GM21515 (cell line): ENCODE results near the gene LDHD.

Source experiments
- ATAC-seq: cut with Tn5 transposase; IDR thresholded peaks from one replicate; pipeline ENCODE4 v1.9.1; 2021; ENCODE audit not compliant: unreplicated experiment

Gene LDHD

DNA sequence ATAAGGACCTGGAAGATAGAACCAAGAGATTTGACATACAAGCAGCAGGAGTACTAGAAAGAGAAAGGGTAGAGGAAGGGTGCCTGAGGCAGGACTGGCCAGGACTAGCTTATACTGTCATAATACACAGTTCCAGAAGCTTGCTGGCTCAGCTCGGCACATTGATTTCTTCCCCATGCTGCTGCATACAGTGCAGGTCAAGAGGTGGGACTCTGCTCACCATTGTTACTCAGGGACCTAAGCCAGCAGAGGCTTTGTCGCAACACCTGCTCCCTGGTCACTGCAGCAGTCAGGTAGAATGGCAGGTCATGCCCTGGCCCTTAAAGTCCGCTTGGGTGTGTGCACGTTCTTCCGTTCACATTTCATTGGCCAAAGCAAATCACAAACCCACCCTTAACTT is 32.8 kb downstream of the LDHD start:
- no peak for ATAC-seq

DNA sequence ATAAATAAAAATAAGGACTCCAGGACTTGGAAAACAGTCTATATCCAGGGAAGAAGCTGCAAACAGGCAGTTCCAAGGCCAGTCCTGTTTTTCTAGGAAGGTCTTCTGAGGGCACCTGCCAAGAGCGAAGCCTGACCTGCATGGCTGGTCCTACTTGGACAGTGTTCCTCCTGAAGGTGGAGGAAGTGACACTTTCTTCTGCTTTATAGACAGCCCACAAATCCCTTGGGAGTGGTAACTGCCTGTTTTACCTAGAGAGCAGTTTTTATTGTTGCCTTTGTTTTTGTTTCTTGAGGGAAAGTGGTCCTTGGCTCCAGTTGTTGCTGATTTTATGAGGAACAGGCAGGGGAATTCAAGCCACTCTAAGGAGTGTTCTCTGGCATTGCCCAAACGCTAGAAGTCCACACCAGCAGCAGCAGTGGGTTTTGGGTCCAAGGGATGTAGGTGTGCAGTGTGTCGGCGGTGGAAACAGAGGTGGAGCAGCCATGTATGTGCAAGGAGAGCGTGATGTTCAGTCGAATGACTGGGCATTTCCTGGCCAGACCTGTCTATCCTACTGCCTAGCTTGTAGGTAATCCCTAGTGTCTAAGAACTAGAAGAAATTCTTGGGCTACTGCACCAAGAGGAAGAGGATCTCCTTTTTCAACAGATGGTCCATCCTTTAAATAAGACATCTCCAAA is 35.3 kb downstream of the LDHD start:
- ATAC-seq, result no peak

DNA sequence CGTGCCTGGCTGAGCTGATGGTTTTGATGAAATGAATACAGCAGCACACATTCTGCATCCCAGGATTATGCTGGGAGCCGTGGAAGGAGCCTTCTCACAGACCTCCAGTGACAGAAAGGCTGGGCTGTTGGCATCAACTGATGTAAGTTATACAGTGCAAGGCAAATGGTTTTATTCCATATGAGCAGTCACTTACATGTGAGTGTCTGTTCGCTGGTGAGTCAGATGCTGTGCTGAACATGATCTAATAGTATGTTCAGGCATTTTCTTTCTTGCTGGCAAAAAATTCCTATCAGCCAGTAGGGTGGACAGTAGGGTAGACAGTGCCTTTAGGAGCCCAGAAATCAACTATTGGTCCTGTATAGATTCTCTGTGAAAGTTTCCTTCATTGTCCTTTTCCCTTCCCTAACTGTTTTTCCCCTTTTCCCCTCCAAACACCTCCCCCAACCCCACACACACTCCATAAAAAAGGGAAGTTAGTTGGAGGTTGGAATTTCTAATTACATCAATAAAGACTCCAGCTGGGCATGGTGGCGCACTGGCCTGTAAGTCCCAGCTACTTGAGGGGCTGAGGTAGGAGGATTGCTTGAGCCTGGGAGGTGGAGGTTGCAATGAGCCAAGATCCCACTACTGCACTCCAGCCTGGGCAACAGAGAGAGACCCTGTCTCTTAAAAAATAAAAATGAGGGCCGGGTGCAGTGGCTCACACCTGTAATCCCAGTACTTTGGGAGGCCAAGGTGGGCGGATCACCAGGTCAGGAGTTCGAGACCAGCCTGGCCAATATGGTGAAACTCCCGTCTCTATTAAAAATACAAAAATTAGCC is 36.2 kb downstream of the LDHD start:
- ATAC-seq, result no peak

DNA sequence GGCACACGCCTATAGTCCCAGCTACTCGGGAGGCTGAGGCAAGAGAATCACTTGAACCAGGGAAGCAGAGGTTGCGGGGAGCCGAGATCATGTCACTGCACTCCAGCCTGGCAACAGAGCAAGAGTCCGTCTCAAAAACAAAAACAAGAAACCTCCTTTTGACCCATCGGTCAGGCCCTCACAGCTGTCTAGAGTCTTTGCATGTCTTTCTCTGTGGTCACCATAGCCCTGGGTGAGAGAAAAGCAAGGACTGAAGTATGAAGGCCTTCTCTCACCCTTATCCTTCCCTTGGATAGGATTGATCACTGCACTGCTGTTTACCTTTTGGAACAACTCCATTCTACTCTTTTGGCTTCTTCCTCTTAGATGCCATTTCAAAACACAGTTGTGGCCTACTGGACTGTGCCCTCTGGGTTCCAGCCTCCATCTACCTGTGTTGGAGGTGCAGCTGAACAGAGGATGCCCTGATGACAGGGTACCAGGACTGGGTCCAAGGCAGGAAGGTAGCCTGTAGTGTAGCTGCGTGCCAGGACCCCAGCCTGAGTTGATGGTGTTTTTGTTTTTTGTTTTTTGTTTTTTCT is 37.1 kb downstream of the LDHD start:
- ATAC-seq, result no peak

GRCh38 chr16:75078886-75079285 is 37.7 kb downstream of the LDHD start:
- ATAC-seq, result no peak

DNA sequence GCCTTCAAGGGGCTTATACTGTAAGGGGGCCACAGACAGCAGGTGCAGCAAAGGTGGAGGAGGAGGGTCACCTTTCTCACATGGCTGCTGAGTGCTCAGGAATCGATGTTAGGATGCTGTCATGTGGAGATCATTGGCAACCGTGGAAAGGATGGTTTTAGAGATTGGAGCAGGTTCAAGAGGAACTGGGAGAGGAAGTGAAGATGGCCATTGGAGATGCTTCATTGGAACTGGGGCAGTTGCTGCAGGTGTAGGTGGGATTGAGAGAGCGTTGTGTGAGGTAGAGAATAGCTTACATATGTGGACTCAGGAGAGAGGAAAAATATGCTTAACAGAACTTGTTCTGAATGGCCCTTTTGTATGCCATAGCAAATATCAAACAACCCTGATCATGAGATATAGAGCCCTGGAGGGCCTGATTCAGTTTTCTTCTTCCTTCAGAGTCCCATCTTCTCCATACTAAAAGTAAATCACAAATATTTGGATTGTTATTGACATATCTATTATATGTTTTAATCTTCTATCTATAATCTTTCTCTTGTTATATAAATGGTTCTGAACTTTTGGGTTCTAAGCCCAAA is 40.8 kb downstream of the LDHD start:
- peak; percentile 11 for ATAC-seq

DNA sequence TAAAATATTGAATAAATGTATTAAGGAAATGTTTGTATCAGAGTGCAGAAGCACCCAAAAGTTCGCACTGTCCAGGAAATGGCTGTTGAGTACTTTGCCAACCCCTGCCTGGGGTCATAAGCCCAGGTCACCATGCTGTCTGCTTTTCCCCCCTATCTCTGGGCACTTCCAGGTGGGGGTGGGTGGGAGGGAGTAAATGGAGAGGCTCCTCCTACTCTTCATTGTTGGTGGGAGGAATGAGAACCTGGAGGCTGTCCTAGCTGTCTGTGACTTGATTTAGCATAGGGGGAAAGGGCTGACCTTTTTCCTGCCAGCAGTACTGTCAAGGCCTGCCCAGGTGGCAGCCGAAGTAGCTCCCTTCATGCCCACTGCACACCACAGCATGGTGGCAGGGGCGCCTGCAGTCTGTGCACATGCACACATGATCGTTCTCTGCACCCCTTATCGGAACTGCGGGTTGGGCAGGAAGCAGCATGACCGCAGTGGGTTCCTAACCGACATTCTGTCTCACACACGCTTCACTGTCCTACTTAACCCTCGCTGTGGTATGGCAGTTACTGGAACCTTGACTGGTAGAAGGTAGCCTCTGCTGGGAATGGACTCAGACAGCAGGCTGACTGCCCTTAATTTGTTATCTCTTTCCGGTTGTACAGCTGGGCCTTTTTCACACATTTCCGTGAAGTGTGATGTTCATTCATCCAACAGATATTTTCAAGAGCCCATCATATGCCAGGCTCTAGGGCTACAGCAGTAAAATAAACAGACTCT is 41.5 kb downstream of the LDHD start:
- ATAC-seq, result peak; percentile 92

- no peak for ATAC-seq
These were observed 42.2 kb downstream of the LDHD start for GRCh38 chr16:75074304-75074793.

GRCh38 chr16:75073545-75074303 is 42.9 kb downstream of the LDHD start:
- no peak for ATAC-seq

DNA sequence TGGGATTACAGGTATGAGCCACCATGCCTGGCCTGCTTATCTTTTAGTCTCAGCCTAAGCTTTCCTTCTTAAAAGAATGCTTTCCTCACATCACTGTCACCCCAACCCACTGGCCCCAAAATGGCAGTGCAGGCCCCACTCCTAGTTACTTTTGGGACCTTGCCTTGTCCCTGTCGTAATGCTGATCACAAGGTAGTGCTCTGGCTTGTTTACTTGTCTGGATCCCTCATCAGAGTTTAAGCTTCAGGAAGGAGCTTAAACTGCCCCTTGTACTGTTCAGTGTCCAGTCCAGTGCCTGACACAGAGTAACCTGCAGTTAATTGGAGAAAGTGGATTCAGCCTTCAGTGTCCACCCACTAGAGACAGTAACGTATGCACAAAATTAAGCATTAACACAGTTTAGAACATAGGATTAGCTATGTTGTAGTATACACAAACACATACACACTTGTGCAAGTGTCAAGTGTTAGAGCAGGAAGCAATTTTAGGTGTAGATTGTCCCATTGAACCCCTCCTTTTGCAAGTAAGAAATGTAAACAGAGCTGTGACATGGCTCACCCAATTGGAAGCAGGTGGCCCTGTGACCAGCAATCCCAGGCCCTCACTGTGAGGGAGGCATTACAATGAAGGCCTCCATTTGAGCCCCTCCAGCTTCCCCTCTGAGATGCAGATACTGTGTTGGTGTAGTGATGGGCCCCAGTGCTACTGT is 44.2 kb downstream of the LDHD start:
- ATAC-seq, result no peak

GRCh38 chr16:75071621-75072020 is 45.0 kb downstream of the LDHD start:
- no peak for ATAC-seq

DNA sequence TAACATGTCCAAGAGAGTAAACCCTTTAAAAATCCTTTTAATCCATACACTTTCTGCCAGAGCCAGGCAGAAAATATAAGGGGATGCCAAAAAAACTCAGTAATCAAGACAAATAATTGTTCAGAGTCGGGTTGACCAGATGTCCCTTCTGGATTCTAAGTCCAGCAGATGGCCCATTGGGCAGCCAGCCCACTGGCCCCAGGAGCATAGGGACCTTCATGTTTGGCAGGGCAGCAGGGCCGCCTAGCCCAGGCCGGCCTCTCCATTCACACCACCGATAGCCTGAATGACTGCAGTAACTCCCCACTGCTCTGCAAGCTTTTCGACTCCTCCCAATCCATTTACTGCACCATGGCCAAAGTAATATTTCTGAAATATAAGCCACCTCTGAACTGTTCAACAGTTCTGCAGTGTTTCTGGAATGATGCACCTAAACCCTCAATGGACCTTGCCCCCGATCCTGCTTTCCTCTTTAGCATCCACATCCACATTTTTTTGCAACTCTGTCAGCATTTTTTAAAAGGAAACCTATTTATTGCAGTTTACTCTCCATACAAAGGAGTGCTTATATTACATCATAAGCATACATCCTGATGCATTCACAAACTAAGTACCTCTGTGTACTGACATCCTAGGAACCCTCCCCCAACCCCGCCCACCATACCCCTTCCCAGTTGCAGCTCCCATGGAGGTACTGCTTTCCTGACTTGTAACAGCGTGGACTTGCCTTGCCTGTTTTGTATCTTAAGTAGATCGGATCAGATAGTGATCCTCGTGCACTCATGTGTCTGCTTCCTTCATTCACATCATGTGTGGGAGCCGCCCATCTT is 46.4 kb downstream of the LDHD start:
- no peak for ATAC-seq

DNA sequence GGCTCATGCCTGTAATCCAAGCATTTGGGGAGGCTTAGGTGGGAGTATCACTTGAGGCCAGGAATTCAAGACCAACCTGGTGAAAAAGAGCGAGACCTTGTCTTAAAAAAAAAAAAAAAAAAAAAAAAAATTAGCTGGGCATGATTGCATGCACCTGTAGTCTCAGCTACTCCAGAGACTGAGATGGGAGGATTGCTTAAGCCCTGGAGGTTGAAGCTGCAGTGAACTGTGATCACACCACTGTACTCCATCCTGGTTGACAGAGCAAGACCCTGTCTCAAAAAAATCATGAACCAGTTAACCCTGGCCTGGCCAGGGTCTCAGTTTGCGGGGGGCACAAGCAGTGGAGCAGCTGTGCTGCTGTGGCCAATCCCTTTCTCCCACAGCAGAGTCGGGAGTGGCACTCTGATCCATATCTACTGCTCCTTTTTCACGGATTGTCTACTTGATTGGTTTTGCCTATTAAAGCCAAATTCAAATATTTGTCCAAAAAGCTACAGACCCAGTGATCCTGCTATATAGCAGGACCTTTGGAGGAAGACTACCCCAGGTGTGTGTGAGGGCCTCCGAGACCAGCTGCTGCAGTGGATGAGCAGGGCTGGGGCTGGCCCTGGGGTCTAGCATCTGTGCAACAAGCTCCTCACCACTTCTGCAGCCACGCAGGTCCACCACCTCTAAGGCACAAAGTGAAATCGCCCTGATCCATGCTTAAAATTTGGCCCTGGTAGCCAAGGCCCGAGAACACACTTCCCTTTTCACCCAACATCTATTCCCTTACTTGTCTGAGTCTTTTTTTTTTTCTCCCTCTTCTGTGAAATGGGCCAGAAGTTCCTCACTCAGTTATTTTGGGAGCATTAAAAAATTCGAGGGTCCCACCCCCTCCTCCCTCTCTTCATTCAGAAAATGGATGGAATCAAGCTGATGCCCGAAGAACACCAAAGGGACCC is 48.2 kb downstream of the LDHD start:
- ATAC-seq, result no peak

DNA sequence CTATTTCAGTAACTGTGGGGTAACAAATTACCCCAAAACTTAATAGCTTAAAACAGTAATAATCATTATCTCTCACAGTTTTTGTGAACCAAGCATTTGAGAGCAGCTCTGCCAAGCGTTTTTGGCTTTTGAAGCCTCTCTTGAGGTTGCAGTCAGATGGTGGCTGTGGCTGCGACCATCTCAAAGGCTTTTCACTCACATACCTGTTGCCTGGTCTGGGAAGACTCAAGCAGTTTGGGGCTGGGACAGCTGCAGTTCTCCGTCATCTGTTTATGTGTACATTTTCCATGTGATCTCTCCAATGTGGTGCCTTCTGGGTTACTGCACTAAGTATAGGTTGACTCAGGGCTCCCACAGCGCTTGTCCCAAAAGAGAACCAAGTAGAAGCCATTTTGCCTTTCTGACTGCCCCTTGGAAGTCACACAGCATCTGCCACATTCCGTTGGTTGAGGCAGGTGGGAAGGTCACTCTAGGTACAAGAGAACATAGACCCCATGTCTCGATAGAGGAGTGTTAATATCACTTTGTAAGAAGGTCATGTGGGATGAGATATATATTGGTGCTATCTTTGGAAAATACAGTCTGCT is 49.6 kb downstream of the LDHD start:
- no peak for ATAC-seq

- ATAC-seq, result no peak
These were observed 50.9 kb downstream of the LDHD start for GRCh38 chr16:75065521-75066149.

DNA sequence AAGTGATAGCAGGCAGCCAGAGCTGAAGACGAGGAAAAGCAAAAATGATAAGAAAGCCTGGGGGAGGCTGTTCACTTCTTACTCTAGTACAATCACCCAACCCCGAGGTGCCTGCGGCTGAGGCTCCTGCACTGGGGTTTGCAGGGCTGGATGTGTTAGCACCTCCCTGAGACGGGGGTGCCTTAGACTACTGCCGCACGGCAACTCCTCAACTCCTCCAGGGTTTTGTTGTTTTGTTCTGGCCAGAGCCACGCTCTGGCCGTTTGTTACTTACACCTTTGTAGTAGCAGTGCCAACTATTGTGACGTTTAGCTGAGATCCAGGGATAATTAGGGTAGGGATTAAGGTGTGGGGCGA is 51.5 kb downstream of the LDHD start:
- ATAC-seq, result no peak
